ENCODE data around the gene AVPR1A. TPM values are rescaled to one million over a fixed set of nuclear protein-coding genes. Genes with fewer than 3 reads are reported as not detected.
"Not testable (repeated sequence)": the region's sequence is repeated elsewhere in the genome, so short reads cannot be mapped to it uniquely, and the experiment has no call there.

Gene AVPR1A
- total RNA-seq, result 10 to 100 TPM; 11.6 to 34.2 (median 20.8) TPM

DNA sequence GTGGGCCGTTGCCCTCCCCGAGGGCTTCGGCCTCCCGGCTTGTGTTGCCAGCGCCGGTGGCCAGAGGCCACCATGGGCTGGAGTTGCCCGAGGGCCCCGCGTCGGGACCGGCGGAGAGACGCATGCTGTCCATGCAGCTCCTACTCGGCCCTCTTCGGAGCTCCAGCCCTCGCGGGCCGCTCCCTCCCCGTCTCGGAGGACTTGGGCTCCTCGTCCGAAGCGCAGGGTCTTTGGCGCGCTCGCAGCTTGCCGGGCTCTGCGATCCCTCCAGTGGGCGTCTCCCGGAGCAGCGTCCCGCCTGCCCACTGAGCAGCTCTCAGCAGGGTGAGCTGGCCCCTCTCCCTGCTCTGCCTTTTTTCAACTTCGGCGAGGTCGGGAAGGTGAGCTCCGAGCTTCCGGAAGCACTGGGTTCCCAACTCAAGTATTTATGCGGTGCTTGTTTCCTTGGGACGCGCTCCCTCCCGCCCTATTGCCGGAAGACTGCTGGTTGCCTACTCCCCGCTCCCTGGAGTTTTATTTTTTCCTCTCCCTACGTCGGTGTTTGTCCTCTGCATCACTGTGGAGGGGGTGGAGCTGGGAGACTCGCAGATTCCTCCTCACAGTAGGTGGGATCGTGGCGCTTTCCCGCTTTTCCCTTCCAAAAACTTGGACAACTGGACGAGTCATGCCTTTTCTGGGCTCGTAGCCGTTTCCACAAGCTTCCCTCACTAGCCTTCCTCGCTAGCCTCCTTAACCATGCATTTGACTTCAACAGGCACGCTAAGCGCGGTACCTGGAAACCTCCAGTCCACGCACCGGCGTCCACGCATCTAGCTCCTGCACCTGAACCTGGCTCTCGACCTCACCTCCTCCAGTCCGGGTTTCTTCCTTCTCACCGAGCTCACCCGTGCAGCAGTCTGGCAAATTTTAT lies at the start of gene AVPR1A:
Gene AVPR1A (minus strand): TSS at position 489 of the 910 bp plus-strand sequence. CDS start 365 bp downstream, at position 124.
- TF ChIP-seq POLR2A (IDR thresholded peaks at IDR 0.05) (peak in 1 of 2 donors; percentile 50), CTCF (IDR thresholded peaks at IDR 0.05) (no peak)
- Histone ChIP-seq H3K4me3 (replicated peaks in 1 of 3) (peak within 1 kb of the TSS; percentile 11 to 39 (median 22)), H3K27me3 (no peaks in the 10 kb centered on the region), H3K4me1 (peaks cover 6 to 8% of the 10 kb centered on the region in 2 donors), H3K9me3 (no peaks in the 10 kb centered on the region), H3K36me3 (no peaks in the 10 kb centered on the region), H3K27ac (peak within 1 kb of the TSS; percentile 6 to 29 (median 27))
- intact Hi-C loops (cut with DNase I), result no loop called here
- 1 to 2% methylated on average over 36 to 47 of the region's 64 CpGs for WGBS, 2 donors
- peak; percentile 39 to 48 for DNase-seq

- 91 to 98% methylated on average over 7 of the region's 7 CpGs for WGBS, 2 donors
- H3K27ac ChIP-seq, result no peak overlapping the region
- H3K4me3 ChIP-seq (replicated peaks in 1 of 3), result no peak overlapping the region
- DNase-seq, result no peak
- intact Hi-C loops (cut with DNase I), result no loop called here
- no peaks in the 10 kb centered on the region for H3K4me1 ChIP-seq
- H3K9me3 ChIP-seq, result no peaks in the 10 kb centered on the region
- H3K36me3 ChIP-seq, result no peaks in the 10 kb centered on the region
- TF ChIP-seq CTCF (IDR thresholded peaks at IDR 0.05), result no peak
- no peak for TF ChIP-seq POLR2A (IDR thresholded peaks at IDR 0.05)
- no peaks in the 10 kb centered on the region for H3K27me3 ChIP-seq
Measured at GRCh38 chr12:63196168-63196567, 45.2 kb upstream of the AVPR1A start.

DNA sequence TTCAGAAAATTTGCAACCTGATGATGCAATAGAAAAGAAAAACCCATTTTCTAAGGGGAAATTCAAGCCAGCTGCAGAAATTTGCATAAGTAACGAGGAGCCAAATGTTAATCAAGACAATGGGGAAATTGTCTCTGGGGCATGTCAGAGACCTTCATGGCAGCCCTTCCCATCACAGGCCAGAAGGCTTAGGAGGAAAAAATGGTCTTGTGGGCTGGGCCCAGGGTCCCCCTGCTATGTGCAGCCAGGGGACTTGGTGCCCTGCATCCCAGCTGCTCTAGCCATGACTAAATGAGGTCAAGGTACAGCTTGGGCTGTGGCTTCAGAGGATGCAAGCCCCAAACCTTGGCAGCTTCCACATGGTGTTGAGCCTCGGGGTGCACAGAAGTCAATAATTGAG lies 28.2 kb upstream of the AVPR1A start:
- no peaks in the 10 kb centered on the region for H3K4me1 ChIP-seq
- H3K27ac ChIP-seq, result no peak overlapping the region
- intact Hi-C loops (cut with DNase I), result no loop called here
- H3K36me3 ChIP-seq, result no peaks in the 10 kb centered on the region
- no peak overlapping the region for H3K4me3 ChIP-seq (replicated peaks in 1 of 3)
- no peaks in the 10 kb centered on the region for H3K27me3 ChIP-seq
- TF ChIP-seq POLR2A (IDR thresholded peaks at IDR 0.05) (no peak), CTCF (IDR thresholded peaks at IDR 0.05) (no peak)
- H3K9me3 ChIP-seq, result no peaks in the 10 kb centered on the region
- WGBS, 2 donors, result 79 to 87% methylated on average over 2 of the region's 2 CpGs
- DNase-seq, result no peak

- Histone ChIP-seq H3K36me3 (no peaks in the 10 kb centered on the region), H3K27ac (no peak overlapping the region), H3K4me3 (replicated peaks in 1 of 3) (no peak overlapping the region), H3K27me3 (no peaks in the 10 kb centered on the region), H3K9me3 (no peaks in the 10 kb centered on the region), H3K4me1 (no peaks in the 10 kb centered on the region)
- TF ChIP-seq POLR2A (IDR thresholded peaks at IDR 0.05) (no peak), CTCF (IDR thresholded peaks at IDR 0.05) (no peak)
- intact Hi-C loops (cut with DNase I), result no loop called here
- DNase-seq, result no peak
Measured at GRCh38 chr12:63170321-63170720, 19.3 kb upstream of the AVPR1A start.

DNA sequence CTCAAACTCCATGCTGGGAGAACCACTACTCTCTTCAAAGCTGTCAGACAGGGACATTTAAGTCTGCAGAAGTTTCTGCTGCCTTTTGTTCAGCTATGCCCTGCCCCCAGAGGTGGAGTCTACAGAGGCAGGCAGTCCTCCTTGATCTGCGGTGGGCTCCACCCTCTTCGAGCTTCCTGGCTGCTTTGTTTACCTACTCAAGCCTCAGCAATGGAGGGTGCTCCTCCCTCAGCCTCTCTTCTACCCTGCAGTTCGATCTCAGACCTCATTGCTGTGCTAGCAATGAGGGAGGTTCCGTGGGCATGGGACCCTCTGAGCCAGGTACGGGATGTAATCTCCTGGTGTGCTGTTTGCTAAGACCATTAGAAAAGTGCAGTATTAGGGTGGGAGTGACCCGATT lies 16.7 kb upstream of the AVPR1A start:
- H3K27ac ChIP-seq; H3K4me3 ChIP-seq (replicated peaks in 1 of 3); H3K4me1 ChIP-seq; H3K27me3 ChIP-seq; DNase-seq; H3K36me3 ChIP-seq; H3K9me3 ChIP-seq; intact Hi-C loops (cut with DNase I): not testable (repeated sequence)
- 89% methylated on average over 5 to 6 of the region's 6 CpGs for WGBS, 2 donors
